GM19452 (cell line): Measurements from ENCODE around the gene CACNA1E.
A peak's percentile ranks its signal among the peaks of the same experiment; 100 is the strongest.

Experiments used
- ATAC-seq: cut with Tn5 transposase; IDR thresholded peaks from one replicate; pipeline ENCODE4 v1.9.1; 2021; ENCODE audit not compliant: unreplicated experiment

Gene CACNA1E

DNA sequence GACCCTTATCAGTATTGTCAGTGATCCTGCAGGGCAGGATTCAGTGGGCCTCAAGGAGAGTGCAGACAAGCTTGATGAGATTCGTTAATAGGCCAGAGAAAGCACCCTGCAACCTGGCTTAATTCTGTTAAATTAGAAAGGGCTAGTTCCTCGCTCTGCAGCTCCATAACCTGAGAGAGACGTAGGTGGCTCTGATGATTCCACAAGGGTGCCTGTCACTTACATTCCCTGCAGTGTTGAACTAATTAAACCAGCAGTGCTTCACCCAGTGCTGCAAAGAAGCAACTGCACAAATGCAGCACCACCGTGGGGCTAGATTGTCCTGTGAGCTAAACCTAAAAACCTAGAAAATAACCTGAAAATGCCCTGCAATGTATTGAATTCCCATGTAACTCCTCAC, 270.8 kb downstream of the CACNA1E start:
- ATAC-seq = no peak

DNA sequence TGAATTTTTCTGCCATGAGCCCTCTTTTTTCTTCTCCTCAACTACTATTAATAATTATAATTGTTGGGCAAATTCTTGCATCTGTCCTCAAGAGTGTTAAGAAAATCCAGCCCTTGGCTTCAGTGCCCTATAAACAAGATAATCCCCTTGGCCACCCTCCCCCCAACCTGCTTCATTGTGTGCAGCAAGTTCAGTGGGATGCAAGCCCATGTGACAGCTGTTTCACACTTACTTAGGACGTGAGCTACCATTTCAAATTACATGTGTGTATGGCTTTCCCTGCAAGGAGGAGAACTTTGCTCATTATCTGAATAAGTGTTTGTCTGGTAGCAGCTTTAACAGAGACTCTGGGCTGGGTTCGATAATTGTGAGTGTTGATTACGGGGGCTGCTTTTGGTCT, 276.2 kb downstream of the CACNA1E start:
- no peak for ATAC-seq

DNA sequence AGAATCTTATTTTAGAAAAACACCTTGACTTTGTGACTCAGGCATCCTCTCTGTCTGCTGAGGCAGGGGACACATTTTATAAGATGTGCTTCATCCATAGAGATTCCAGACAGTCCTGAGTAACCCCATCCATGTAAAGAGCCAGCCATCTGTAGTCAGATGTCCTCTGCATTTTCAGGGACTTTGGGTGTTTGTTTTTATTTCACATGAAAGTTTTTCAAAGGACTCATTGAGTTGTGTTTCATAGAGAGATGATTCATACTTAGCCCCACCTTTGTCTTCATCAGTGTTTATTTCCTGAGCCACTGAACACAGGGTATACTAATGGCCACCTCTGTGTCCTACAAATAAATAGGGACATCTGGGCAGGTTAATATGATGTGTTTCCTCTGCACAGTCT, 280.4 kb downstream of the CACNA1E start:
- no peak for ATAC-seq

DNA sequence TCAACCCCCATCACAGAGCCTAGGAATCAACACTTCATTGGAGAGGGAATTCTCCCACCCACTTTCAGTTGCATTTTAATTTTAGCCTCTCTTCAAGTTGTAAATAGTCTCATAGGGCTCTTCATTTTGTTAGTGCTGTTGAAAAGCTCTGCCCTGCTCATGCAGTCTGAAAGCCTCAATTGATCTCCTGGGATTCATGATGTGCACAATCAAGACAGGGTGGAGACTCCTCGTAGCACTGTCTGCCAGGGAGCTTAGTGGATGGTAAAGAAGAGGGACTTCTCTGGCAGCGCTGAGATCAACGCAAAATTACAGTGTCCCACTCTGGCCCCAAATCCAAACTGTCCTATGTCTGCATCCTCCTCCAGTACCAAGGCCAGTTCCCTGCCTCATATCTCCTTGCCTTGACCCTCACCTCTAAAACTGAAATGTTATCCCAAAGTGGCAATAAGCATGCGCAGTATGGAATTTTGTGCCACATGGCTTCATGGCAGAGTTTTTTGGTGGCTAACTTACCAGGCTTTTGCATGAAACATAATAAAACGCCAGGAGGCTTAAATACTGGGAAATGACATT, 282.2 kb downstream of the CACNA1E start:
- ATAC-seq = no peak

DNA sequence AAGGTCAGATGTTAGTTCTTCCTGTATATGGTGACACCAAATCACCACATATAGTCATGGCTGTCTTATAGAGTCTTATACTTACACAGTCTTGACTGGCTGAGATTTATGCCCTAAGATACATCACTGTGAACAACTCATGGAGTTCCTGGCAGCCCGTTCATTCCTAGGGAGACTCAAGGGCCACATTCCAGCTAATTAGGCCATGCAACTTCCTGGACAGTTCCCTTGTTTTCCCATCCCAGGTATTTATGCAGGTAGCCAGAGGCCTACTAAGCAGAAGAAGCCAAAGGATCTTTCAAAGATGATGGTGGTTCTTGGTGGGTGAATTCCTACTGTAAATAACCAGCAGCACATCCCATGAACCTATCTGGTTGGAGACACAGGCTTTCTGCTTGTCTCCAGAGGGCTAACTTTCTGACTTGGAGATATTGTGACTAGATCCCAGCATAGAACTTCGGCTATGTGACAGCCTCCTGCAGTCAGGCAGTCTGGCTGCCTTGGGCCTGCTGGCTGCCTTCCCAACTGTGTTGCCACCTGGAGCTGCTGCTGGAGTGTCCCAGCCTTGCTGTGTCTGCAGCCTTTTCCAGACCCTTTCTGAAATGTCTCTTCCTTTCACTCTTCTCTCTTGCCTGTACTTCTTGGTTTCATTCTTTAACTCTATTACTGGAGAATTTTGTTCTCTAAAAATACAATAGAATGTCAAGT, 283.8 kb downstream of the CACNA1E start:
- ATAC-seq = no peak

DNA sequence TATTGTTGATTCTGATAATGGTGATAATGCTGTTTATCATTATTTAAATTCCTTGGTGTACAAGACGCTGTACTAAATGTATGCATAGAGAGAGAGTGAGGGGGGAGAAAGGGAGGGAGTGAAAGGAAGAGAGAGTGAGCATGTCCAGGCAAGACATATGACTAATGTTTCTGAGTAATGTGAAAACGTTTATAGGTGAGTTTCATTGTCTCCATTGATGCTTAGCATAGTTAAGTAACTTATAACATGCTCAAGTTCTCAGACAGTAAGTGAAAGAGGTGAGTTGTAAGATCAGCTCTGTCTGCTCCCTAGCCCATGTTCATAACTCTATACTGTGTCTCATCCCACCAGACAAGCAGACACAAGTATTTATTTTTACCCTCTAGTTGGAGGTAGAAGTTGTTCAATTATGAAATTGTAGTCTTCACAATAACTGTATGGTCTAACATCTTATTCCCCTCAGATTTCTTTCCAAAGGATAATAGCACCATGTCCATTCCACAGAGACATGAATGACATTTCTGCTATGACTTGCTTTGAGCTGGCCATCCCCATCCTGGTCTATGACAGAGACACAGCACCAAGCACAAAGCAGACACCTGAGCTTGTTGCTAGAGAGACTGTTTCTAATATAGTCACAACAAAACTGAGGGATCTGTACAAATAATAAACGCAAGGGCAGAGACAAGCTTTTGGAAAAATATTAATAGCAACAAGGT, 285.1 kb downstream of the CACNA1E start:
- peak; percentile 86 for ATAC-seq

DNA sequence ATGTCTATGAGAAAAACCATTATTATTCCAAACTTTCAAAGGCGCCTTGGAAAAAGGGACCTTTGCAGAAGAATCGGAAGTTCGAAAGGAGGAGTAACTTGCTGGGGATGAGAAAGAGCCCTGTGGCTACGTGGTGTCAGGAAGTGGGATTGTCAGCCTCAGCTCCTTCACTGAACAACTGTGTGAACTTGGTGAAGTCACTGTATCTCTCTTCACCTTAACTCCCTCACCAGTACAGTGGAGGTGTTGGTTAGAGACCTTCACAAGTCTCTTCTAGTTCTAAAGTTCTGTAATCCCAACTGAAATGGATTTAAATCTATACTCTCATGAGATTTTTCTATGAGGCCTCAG, 285.6 kb downstream of the CACNA1E start:
- ATAC-seq = no peak

DNA sequence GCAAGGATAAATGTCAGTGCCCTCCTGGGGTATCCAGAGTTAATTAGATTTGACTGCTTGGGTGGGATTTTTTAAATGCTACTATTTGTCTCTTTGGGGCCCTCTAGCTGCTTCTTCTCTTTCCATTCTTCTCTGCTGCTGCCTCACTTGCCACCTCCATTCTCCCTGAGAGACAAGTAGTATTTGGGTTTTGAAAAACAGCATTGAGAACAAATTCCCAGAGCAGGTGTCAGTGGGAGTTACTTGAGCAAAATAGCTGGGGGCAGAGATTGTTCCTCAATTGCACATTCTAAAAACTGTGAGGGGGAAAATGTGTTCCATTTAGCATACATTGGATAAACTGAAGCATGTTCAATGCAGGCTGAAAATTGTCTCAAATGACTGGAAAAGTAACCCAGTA, 286.5 kb downstream of the CACNA1E start:
- ATAC-seq = no peak

DNA sequence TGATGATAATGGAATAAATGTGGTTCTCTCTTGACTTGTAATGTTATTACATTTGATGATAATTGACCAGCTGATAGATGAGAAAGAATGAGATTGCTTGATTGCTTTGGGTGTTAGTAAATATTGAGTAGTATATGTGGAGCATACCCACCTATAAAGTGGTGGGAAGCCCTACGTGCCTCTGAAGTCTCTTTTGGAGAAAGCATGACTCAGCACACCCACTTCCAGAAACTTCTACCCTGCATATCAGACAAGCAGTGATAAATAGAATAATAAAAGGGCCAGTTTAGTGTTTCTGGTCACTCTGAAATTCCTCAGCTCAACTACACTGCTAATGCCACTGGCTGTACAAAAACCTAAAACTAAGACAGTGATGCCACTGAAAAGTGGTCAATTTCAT, 289.4 kb downstream of the CACNA1E start:
- ATAC-seq = no peak

DNA sequence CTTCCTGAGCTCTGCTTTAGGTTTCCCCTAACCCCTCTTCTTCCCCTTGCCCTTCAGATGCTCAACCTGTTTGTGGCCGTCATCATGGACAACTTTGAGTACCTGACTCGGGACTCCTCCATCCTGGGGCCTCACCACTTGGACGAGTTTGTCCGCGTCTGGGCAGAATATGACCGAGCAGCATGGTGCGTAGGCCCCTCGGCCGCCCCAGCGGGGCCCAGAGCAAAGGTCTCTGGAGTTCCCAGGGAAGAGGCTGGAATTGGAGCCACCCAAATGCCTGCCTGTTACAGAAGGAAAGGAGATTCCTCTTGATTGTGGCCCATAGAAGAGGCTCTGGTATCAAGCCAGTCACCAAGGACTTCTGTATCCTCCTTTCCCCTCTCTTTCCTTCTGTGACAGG, 292.7 kb downstream of the CACNA1E start:
- ATAC-seq = no peak

DNA sequence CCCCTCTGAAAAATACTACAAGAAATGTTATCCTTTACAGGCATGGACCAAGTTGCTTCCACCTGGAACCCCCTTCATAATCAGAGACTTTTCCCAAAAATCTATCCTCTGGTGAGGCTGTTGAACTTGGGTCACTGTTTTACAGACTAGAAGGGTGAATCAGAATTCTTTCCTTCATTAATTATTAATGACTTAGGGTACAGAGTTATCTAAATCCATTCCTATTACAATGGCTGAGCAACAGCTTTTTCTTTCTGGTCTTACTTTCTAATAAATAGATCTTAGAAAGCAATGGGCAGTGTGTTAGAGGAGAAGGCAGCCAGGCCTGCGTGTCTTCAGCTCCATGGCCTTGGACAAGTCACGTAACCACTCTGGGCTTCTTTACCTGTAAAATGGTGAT, 294.0 kb downstream of the CACNA1E start:
- ATAC-seq = no peak

DNA sequence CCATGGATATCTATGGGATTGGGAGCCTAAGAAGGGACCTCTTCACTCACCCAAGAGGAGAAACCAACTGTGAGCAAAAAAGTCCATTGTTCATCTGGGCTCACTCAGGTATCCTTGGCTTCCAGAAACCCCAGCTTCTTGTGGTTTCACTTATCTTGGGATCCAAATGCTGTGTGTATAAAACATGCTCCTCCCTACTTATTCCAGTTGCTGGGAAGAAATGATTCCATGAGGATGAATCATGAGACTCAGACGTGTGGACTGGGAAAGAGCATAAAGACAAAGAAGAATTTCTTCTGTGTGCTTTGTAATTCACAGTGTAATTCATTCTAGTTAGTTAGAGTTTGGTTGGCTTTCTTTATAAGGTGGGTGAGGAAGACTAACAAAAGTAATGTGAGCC, 294.5 kb downstream of the CACNA1E start:
- no peak for ATAC-seq

DNA sequence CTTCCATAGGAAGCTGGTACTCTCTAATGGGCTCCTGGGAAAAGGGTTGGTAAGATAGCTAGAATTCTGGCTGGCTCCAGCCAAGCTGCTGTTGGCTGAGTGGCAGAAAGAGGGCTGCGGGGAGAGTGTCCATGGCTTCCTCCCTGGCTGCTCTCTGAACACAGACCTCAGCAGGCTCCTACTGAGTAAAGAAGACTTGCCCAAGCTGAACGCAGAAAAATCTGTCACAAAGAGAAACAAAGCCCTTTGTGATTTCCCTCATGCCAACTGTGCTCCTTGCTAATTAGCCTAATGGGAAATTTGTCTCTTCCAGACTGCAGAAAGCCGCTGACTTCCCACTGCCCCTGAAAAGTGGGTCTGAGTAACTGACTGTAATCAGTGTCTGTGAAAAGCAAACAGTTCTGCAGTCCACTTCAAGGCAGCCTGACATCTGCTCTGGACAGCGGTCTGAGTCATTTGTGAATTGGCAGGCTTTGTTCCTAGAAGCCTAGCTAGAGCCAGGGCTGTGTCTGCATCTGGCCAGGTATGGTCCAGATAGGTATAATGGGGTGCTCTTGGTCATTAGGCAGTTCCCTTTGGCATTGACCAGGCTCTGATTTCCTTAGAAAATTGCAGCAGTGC, 295.4 kb downstream of the CACNA1E start:
- no peak for ATAC-seq

DNA sequence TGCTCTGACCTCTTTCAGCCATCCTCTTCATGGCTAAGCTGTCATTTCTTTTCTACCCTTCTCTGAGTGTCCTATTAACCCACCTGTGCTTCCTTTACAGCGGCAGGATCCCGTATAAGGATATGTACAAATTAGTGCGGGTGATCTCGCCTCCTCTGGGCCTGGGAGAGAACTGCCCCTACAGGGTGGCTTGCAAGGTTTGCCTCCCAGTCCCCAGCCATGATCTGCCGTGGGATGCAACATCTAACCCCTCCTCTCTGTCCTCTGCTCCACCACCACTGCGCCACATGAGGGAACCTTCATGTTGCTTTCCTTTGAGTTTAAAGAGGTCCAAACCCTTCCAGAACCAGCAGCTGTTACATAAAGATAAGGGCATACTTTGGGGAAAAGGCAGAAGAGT, 296.0 kb downstream of the CACNA1E start:
- no peak for ATAC-seq

DNA sequence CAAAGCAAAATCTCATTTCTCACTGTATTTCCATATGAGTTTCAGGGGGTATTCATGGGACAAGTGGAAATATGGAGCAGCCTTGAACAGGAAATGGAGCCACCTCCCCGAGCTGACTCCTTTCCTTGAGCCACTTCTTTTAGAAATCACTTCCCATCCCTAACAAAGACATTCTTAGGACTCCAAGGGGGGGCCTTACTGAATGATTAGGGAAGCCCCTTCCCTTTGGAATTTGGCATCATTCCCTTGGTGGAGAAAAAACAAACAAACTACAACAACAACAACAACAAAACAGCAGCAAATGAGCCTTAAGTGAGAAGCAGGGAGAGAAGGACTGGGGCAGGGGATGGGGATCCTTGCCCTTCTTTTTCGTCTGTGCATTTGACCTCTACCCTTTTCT, 299.9 kb downstream of the CACNA1E start:
- no peak for ATAC-seq

DNA sequence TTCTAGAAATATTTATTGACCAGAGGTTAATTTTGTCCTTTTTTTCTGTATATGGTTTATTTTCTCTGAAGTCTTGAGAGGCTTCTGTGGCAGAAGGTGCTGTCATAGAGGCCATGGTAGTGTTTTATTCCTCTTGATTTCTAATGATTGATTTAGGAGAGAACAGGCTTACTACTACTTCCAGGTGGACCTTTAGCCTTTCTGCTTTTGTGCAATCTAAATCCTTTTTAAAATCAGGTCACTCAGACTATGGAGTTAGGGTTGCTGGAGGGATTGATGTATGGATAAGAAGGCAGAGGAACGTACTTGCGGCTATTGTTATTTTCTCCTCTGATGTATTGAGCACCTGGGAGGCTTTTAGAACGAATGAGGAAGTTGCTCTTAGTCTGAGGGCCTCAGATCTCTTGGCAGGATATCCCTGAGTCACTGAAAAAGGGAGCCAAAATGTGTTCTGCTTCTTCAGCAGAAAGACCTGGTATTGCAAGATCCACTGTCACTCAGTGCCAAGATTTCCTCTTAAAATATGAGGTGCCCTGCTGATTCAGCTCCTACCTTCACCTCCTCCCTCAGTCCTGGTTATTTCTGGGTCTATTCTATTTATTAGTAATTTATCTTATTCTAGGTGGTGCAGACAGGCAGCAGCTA, 300.8 kb downstream of the CACNA1E start:
- ATAC-seq = no peak

DNA sequence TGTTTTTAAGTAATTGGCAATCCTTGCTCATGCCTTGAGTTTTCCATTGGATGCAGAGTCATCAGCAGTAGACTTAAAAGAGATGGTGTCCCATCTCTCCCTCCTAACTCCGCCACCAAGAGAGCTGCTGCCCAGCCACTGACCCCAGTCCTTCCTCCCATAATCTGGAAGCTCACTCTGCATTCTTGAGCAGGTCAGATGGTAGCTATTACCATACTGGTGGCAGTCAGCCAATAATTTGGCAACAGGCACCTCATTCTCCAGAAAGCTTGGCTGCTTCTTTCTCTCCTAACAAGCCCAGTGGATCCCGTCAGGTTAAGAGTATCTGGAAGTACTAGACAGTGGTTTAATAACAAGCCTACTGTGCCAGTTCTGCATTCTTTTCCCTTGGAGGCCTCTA, 306.1 kb downstream of the CACNA1E start:
- ATAC-seq = no peak

DNA sequence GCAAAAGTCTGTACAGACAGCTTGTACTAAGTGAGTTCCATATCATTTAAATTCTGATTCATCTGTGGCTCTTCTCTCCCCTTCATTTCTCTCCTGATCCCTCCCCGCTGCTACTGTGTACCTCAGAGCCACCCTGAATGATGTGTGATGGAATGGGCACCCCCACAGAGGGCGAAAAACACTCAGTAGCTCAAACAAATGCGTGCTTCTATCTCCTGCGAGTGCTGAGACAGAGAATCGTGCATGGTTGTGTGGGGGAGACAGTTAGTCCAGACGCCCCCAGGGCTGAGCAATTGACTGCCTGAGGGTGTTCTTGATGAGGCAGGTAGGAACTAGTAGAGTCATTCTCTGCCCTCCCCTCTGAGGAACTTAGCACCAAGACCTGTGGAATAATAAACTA, 308.4 kb downstream of the CACNA1E start:
- ATAC-seq = no peak

DNA sequence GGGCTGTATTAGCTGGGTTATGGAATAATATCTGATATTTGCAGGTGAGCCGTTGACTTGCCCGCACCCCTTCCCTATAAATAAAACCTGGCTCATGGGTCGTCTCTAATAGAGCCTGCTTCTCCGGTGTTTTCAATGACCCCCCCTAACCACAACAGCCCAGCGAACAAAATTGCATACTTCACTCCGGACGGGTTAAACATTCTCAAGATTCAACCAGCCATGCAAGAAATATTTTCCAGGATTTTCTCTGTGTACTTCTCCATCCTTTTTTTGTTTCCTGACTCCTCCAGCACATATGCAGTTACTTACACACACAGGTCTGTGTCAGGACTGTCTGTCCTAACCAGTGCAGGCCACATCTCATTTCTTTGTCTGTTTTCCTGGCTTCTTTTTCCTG, 310.5 kb downstream of the CACNA1E start:
- no peak for ATAC-seq

DNA sequence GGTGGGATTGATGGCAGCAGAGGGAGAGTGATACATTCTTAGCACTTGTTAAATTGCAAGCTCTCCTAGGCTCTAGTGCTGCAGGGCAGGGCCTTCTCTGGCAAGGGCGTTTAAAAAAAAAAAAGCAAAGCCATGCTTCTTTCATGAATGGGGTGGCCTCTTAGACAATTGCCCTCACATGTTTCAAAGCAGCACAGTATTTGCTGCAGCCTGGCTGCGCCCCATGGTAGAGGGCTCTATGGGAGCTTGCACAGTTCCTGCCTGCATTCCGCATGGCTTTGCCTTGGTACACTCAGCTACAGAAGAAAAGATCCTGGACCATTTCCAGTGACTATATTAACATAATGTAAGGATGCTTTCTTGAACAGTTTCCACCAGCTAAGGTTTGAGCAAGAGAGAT, 311.0 kb downstream of the CACNA1E start:
- ATAC-seq = no peak

DNA sequence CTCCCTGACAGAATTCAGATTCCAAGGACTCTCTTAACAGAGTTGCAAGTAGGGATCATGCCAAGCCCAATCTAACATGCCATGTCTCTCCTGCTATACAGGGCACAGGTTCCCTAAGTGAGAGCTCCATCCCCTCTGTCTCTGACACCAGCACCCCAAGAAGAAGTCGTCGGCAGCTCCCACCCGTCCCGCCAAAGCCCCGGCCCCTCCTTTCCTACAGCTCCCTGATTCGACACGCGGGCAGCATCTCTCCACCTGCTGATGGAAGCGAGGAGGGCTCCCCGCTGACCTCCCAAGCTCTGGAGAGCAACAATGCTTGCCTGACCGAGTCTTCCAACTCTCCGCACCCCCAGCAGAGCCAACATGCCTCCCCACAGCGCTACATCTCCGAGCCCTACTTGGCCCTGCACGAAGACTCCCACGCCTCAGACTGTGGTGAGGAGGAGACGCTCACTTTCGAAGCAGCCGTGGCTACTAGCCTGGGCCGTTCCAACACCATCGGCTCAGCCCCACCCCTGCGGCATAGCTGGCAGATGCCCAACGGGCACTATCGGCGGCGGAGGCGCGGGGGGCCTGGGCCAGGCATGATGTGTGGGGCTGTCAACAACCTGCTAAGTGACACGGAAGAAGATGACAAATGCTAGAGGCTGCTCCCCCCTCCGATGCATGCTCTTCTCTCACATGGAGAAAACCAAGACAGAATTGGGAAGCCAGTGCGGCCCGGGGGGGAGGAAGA, 315.0 kb downstream of the CACNA1E start:
- ATAC-seq = no peak
